ENCODE results near the gene SHC3. TPM values are rescaled to one million over a fixed set of nuclear protein-coding genes. Genes with fewer than 3 reads are reported as not detected.

SHC3 gene
- total RNA-seq, 2 donors from 2014 or later, result 1.5 to 1.8 TPM

- Histone ChIP-seq H3K36me3 (no peaks in the 10 kb centered on the region), H3K27ac (no peak overlapping the region), H3K4me3 (no peak overlapping the region), H3K4me1 (ENCODE audit: control insufficient read depth in 1 of 2, low read depth in 2 of 2) (no peaks in the 10 kb centered on the region), H3K27me3 (replicated peaks; ENCODE audit: insufficient read depth) (no peaks in the 10 kb centered on the region), H3K9me3 (no peaks in the 10 kb centered on the region)
- DNase-seq (ENCODE audit: low spot score), result no peak
- ATAC-seq (ENCODE audit: insufficient number of reproducible peaks, low FRiP score, low read depth), result no peak
- TF ChIP-seq CTCF (IDR thresholded peaks at IDR 0.05), result no peak
Observed at GRCh38 chr9:89093201-89093975, 85.2 kb downstream of the SHC3 start.

DNA sequence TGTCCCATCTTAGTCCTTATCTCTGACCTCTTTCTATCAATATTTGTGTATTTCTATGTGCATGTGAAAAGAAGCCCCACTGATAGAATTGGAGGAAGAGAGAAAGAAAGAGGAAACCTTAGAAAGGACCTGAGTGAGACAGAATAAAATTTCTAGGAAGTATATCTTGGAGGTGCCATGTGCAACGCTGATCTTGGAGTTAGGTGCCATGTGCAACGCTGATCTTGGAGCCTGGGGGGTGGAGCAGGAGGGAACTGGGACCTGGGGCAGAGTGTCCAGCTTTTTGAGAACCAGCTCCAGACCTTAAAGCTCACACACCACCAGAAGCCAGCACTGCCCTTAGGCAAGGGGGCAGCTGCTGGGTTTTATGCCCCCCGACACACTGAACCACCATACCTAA lies 89.4 kb downstream of the SHC3 start:
- no peak overlapping the region for H3K4me3 ChIP-seq
- DNase-seq (ENCODE audit: low spot score), result no peak
- no peaks in the 10 kb centered on the region for H3K4me1 ChIP-seq (ENCODE audit: control insufficient read depth in 1 of 2, low read depth in 2 of 2)
- no peaks in the 10 kb centered on the region for H3K36me3 ChIP-seq
- no peak overlapping the region for H3K27ac ChIP-seq
- no peaks in the 10 kb centered on the region for H3K27me3 ChIP-seq (replicated peaks; ENCODE audit: insufficient read depth)
- no peaks in the 10 kb centered on the region for H3K9me3 ChIP-seq
- ATAC-seq (ENCODE audit: insufficient number of reproducible peaks, low FRiP score, low read depth), result no peak
- TF ChIP-seq CTCF (IDR thresholded peaks at IDR 0.05), result no peak

- TF ChIP-seq CTCF (IDR thresholded peaks at IDR 0.05), result no peak
- Histone ChIP-seq H3K36me3 (no peaks in the 10 kb centered on the region), H3K4me1 (ENCODE audit: control insufficient read depth in 1 of 2, low read depth in 2 of 2) (peaks cover 0 to 6% of the 10 kb centered on the region in 2 donors), H3K27me3 (replicated peaks; ENCODE audit: insufficient read depth) (no peaks in the 10 kb centered on the region), H3K27ac (no peak overlapping the region), H3K9me3 (no peaks in the 10 kb centered on the region), H3K4me3 (no peak overlapping the region)
- no peak for DNase-seq (ENCODE audit: low spot score)
- no peak for ATAC-seq (ENCODE audit: insufficient number of reproducible peaks, low FRiP score, low read depth)
Observed at GRCh38 chr9:89083626-89084025, 95.0 kb downstream of the SHC3 start.

DNA sequence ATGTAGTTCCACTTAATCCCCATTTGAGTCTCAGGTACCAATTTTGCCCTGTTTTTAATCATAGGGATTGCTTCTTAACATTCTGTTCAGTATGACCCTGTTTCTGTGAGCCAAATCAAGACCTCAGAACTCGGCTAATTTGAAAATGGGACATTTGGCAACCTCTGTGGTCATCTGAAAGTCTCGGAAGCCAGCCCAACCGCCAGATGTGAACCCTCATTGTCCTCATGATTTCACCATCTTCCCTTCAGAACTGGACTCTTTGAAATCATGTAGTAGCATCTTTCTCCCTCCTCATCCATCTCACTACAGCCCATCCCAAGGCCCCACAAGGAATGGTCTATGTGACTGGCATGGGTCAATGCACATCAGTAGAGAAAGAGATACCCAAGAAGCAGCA lies 98.4 kb downstream of the SHC3 start:
- TF ChIP-seq CTCF (IDR thresholded peaks at IDR 0.05), result no peak
- no peak overlapping the region for H3K27ac ChIP-seq
- no peak overlapping the region for H3K4me3 ChIP-seq
- no peaks in the 10 kb centered on the region for H3K36me3 ChIP-seq
- H3K27me3 ChIP-seq (replicated peaks; ENCODE audit: insufficient read depth), result no peaks in the 10 kb centered on the region
- DNase-seq (ENCODE audit: low spot score), result no peak
- no peak for ATAC-seq (ENCODE audit: insufficient number of reproducible peaks, low FRiP score, low read depth)
- no peaks in the 10 kb centered on the region for H3K9me3 ChIP-seq
- peaks cover 0 to 6% of the 10 kb centered on the region in 2 donors for H3K4me1 ChIP-seq (ENCODE audit: control insufficient read depth in 1 of 2, low read depth in 2 of 2)

GRCh38 chr9:89079391-89079790 lies 99.2 kb downstream of the SHC3 start:
- H3K9me3 ChIP-seq, result no peaks in the 10 kb centered on the region
- no peaks in the 10 kb centered on the region for H3K36me3 ChIP-seq
- no peak overlapping the region for H3K4me3 ChIP-seq
- ATAC-seq (ENCODE audit: insufficient number of reproducible peaks, low FRiP score, low read depth) (no peak), DNase-seq (ENCODE audit: low spot score) (no peak)
- peaks cover 0 to 6% of the 10 kb centered on the region in 2 donors for H3K4me1 ChIP-seq (ENCODE audit: control insufficient read depth in 1 of 2, low read depth in 2 of 2)
- TF ChIP-seq CTCF (IDR thresholded peaks at IDR 0.05), result no peak
- no peak overlapping the region for H3K27ac ChIP-seq
- no peaks in the 10 kb centered on the region for H3K27me3 ChIP-seq (replicated peaks; ENCODE audit: insufficient read depth)

Data from thoracic aorta (tissue), 2 donors.